Placental epithelial cell (primary cell): ENCODE data around the gene NBPF14. TPM values are rescaled to one million over a fixed set of nuclear protein-coding genes. Genes with fewer than 3 reads are reported as not detected.

Experiments
- small RNA-seq: library from RNA; depleted of rRNA; stranded (forward); fragments of <200 nt; gene quantifications from one replicate; pipeline ENCODE3, GENCODE V24; 2012
- total RNA-seq: library from RNA; depleted of rRNA; stranded (reverse); fragments of >200 nt; gene quantifications from 2 replicates; pipeline ENCODE4 v1.2.3, GENCODE V29; 2012

NBPF14 gene
- 15.3 and 23.6 TPM in 2 replicates for total RNA-seq

GRCh38 chr1:148595911-148596310 is at the start of gene NBPF14:
TSS of gene NBPF14 (minus strand) at chr1:148596011. CDS start at chr1:148595717, 294 bp downstream.

GRCh38 chr1:148483029-148483428 is 112.8 kb downstream of the NBPF14 start, which contains the start of gene PPIAL4G:
TSS of gene PPIAL4G (minus strand) at chr1:148483302. CDS start at chr1:148483252, 50 bp downstream.

Small RNA genes lying within 50 kb of the gene (small RNA-seq; reads per million reads assigned to genes)
- 75.4 reads per million, percentile 98 among the genes with 10 or more reads in this experiment for gene RF00003

Other genes starting within 250 kb of the NBPF14 start
- gene PPIAL4G, start 112.7 kb downstream of the NBPF14 start, total RNA-seq, result not detected in 2 replicates
- gene NUDT4B, start 152.8 kb upstream of the NBPF14 start, total RNA-seq, result 9.4 and 19.0 TPM in 2 replicates
- 40.0 and 53.4 TPM in 2 replicates for gene PDE4DIP, start 248.4 kb upstream of the NBPF14 start, total RNA-seq